Mesenchymal stem cell (in vitro differentiated cells and primary cell): ENCODE results near the gene CDK3.
A peak's percentile ranks its signal among the peaks of the same experiment; 100 is the strongest.

Experiments
- DNase-seq: peaks from one replicate; pipeline ENCODE4 v3.0.0-alpha.2; 2013
- H2AFZ ChIP-seq: one replicate; pipeline ENCODE4 v1.6.1; 2013; ENCODE audit warnings: low read depth, mild to moderate bottlenecking, control low read depth, inconsistent platforms, low read length, moderate library complexity
- H2AK5ac ChIP-seq: 2 replicates; pipeline ENCODE4 v1.6.1; 2013; ENCODE audit warnings: low read length, moderate library complexity, mild to moderate bottlenecking, inconsistent platforms; ENCODE audit not compliant: severe bottlenecking
- H2BK120ac ChIP-seq: one replicate; pipeline ENCODE4 v1.6.1; 2013; ENCODE audit warnings: low read depth, mild to moderate bottlenecking, inconsistent platforms, low read length, moderate library complexity
- H2BK12ac ChIP-seq, 2 experiments: one replicate each; pipeline ENCODE4 v1.6.1; 2013; ENCODE audit warnings: inconsistent platforms in 2 of 2, low read length in 2 of 2, mild to moderate bottlenecking in 2 of 2, moderate library complexity in 2 of 2, control low read depth in 1 of 2
- H2BK15ac ChIP-seq: one replicate; pipeline ENCODE4 v1.6.1; 2013; ENCODE audit warnings: mild to moderate bottlenecking, low read depth, inconsistent platforms; ENCODE audit not compliant: poor library complexity, severe bottlenecking
- H2BK5ac ChIP-seq: 2 replicates; pipeline ENCODE4 v1.6.1; 2013; ENCODE audit warnings: low read depth, mild to moderate bottlenecking, low read length, control low read depth, inconsistent platforms; ENCODE audit not compliant: poor library complexity, severe bottlenecking
- H3K14ac ChIP-seq, 2 experiments: one replicate each; pipeline ENCODE4 v1.6.1; 2013; ENCODE audit warnings: inconsistent platforms in 2 of 2, low read length in 2 of 2, control low read depth in 1 of 2, mild to moderate bottlenecking in 1 of 2, moderate library complexity in 1 of 2
- H3K18ac ChIP-seq, 2 experiments: one replicate each; pipeline ENCODE4 v1.6.1; 2013; ENCODE audit warnings: inconsistent platforms in 2 of 2, low read length in 2 of 2, control low read depth in 1 of 2, low read depth in 1 of 2, mild to moderate bottlenecking in 1 of 2
- H3K23ac ChIP-seq, 2 experiments: one replicate each; pipeline ENCODE4 v1.6.1; 2013; ENCODE audit warnings: inconsistent platforms in 2 of 2, low read length in 2 of 2, mild to moderate bottlenecking in 2 of 2, moderate library complexity in 2 of 2, control low read depth in 1 of 2
- H3K27ac ChIP-seq: 2 replicates; pipeline ENCODE4 v1.5.1; 2013; ENCODE audit warnings: mild to moderate bottlenecking, moderate library complexity, low read length, control low read depth, inconsistent platforms; ENCODE audit not compliant: poor library complexity, severe bottlenecking
- H3K27me3 ChIP-seq, 2 experiments: 2 replicates each; pipeline versions ENCODE4 v1.6.1 to v1.7.0; 2013; ENCODE audit warnings: low read length in 2 of 2, mild to moderate bottlenecking in 2 of 2, moderate library complexity in 2 of 2, control low read depth in 1 of 2, inconsistent platforms in 1 of 2; ENCODE audit not compliant: control insufficient read depth in 1 of 2, insufficient read depth in 1 of 2
- H3K36me3 ChIP-seq, 2 experiments: 2 replicates each; pipeline versions ENCODE4 v1.6.1 to v1.7.0; 2013; ENCODE audit warnings: low read length in 2 of 2, control low read depth in 1 of 2, inconsistent platforms in 1 of 2, low read depth in 1 of 2, mild to moderate bottlenecking in 1 of 2; ENCODE audit not compliant: insufficient read depth in 2 of 2, control insufficient read depth in 1 of 2
- H3K4ac ChIP-seq, 2 experiments: one replicate each; pipeline ENCODE4 v1.6.1; 2013; ENCODE audit warnings: inconsistent platforms in 2 of 2, low read length in 2 of 2, mild to moderate bottlenecking in 2 of 2, moderate library complexity in 2 of 2, control low read depth in 1 of 2, low read depth in 1 of 2
- H3K4me1 ChIP-seq: 2 replicates; pipeline ENCODE4 v1.6.1; 2013; ENCODE audit warnings: low read depth, low read length, control low read depth; ENCODE audit not compliant: control insufficient read depth, insufficient read depth
- H3K4me2 ChIP-seq: 2 replicates; pipeline ENCODE4 v1.6.1; 2013; ENCODE audit warnings: low read length, mild to moderate bottlenecking, inconsistent platforms; ENCODE audit not compliant: poor library complexity, severe bottlenecking
- H3K4me3 ChIP-seq, 2 experiments: 2 replicates each; pipeline versions ENCODE4 v1.5.1 to v1.7.0; 2013; ENCODE audit warnings: low read length in 2 of 2, mild to moderate bottlenecking in 2 of 2, control low read depth in 1 of 2, low read depth in 1 of 2; ENCODE audit not compliant: insufficient read depth in 1 of 2
- H3K79me1 ChIP-seq: replicated peaks from 2 replicates; pipeline ENCODE4 v1.6.1; 2013; ENCODE audit warnings: mild to moderate bottlenecking, control low read depth, low read length, inconsistent platforms; ENCODE audit not compliant: poor library complexity, severe bottlenecking
- H3K9ac ChIP-seq: 2 replicates; pipeline ENCODE4 v1.7.0; 2013; ENCODE audit warnings: mild to moderate bottlenecking, low read length, moderate library complexity
- H3K9me3 ChIP-seq: 2 replicates; pipeline ENCODE4 v1.7.0; 2013; ENCODE audit warnings: mild to moderate bottlenecking, low read length; ENCODE audit not compliant: control insufficient read depth
- H4K8ac ChIP-seq: one replicate; pipeline ENCODE4 v1.6.1; 2013; ENCODE audit warnings: inconsistent platforms, mild to moderate bottlenecking, low read length, moderate library complexity
- H4K91ac ChIP-seq: one replicate; pipeline ENCODE4 v1.6.1; 2013; ENCODE audit warnings: mild to moderate bottlenecking, low read length, inconsistent platforms
- WGBS: methylation state at CpG from one replicate; pipeline ENCODE4 v1.1.7; 2013; ENCODE audit warnings: mixed read lengths; 5-methylcytosine and 5-hydroxymethylcytosine counted together

CDK3 gene

DNA sequence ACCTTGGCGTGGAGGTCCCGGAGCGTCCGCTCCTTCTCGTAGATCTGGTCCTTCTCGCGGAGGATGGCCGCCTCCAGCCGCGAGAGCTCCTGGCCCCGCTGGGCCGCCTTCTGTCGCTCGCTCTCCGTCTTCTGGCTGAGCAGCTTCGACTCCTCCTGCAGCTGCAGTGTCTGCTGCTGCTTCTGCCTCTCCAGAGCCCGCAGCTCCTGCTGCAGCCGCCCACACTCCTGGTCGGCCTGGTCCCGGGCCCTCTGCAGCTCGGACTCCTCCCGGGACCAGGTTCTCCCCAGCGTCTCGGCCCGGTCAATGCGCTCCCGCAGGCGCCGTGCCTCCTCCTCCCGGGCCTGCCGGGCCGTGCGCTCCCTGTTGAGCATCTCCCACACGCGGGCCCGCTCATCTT lies 7.6 kb downstream of the CDK3 start:
- Histone ChIP-seq H3K79me1 (no peaks in the 10 kb centered on the region), H3K4me1 (peaks cover 14% of the 10 kb centered on the region), H3K27ac (no peak overlapping the region), H4K91ac (no peak overlapping the region), H2BK120ac (no peak overlapping the region), H3K27me3 (peaks cover 0 to 22% of the 10 kb centered on the region in 2 experiments), H4K8ac (no peak overlapping the region), H3K9ac (no peak overlapping the region), H3K36me3 (peaks cover 0 to 27% of the 10 kb centered on the region in 2 experiments), H2AK5ac (no peak overlapping the region), H3K4me3 (no peak overlapping the region), H3K23ac (no peak overlapping the region), H2BK15ac (no peak overlapping the region), H3K18ac (no peak overlapping the region), H3K4me2 (no peak overlapping the region), H2BK12ac (no peak overlapping the region), H2AFZ (no peak overlapping the region), H3K4ac (peak overlapping the region in 1 of 2 experiments; percentile 9), H3K14ac (no peak overlapping the region), H2BK5ac (no peak overlapping the region), H3K9me3 (no peaks in the 10 kb centered on the region)
- no peak for DNase-seq
- WGBS, result 95% methylated on average over 36 of the region's 36 CpGs

GRCh38 chr17:76008630-76009425 lies 8.2 kb downstream of the CDK3 start:
- H3K27ac ChIP-seq, result no peak overlapping the region
- no peak overlapping the region for H3K4me3 ChIP-seq
- DNase-seq, result no peak
- H2BK12ac ChIP-seq, result no peak overlapping the region
- peaks cover 0 to 25% of the 10 kb centered on the region in 2 experiments for H3K36me3 ChIP-seq
- 95% methylated on average over 56 of the region's 56 CpGs for WGBS
- H2AK5ac ChIP-seq, result no peak overlapping the region
- no peak overlapping the region for H3K14ac ChIP-seq
- no peak overlapping the region for H4K91ac ChIP-seq
- no peak overlapping the region for H2BK15ac ChIP-seq
- no peak overlapping the region for H3K4ac ChIP-seq
- no peak overlapping the region for H3K9ac ChIP-seq
- H2AFZ ChIP-seq, result no peak overlapping the region
- no peaks in the 10 kb centered on the region for H3K9me3 ChIP-seq
- no peak overlapping the region for H3K4me2 ChIP-seq
- peaks cover 0 to 26% of the 10 kb centered on the region in 2 experiments for H3K27me3 ChIP-seq
- H3K4me1 ChIP-seq, result peaks cover 19% of the 10 kb centered on the region
- H3K18ac ChIP-seq, result no peak overlapping the region
- no peak overlapping the region for H2BK5ac ChIP-seq
- no peak overlapping the region for H4K8ac ChIP-seq
- no peak overlapping the region for H2BK120ac ChIP-seq
- no peaks in the 10 kb centered on the region for H3K79me1 ChIP-seq
- H3K23ac ChIP-seq, result no peak overlapping the region

DNA sequence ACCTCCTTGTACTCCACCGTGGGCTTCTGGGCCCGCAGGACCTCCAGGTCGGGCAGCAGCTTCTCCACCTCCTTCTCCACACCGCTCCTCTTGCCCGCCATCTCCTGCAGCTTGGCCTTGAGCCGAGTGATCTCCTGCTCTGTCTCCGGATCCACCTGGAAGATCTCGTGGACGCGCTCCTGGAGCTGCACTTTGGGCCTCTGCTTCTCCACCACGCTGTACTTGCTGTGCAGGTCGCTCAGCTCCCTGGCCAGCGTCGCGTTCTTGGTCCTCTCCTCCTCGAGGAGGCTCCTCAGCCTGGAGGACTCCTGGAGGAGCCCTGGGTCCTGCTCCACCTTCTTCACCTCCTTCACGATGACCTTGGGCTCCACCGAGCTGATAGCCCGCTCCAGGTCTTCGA lies 8.8 kb downstream of the CDK3 start:
- peaks cover 0 to 29% of the 10 kb centered on the region in 2 experiments for H3K27me3 ChIP-seq

DNA sequence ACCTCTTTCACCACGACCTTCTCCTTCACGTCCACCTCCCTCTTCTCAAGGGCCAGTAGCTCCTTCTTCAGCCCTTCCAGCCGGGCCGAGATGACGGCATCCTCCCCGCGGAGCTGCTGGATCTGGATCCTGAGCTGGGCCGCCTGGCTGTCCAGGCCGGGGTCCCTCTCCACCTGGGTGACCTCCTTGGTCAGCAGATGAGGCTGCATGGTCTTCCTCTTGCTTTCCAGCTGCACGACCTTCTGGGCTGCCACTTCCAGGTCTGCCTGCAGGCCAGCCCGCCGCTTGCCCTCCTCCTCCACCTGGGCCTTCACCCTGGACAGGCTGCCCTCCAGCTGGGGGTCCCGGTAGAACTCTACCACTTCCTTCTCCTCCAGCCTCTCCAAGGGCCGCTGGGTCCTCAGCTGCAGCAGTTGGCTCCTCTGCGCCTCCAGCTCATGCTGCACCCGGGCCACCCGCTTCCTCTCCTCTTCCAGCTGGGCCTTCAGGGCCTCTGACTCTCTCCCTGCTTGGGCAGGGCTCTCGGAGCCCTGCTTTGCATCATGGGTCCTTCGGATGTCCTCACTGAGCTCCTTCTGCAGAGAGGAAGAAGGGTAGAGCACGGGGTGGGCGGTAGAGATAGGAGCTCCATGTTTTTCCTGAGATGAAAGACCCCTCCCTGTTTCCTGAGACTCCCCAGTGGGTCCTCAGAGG lies 9.5 kb downstream of the CDK3 start:
- no peak overlapping the region for H2BK120ac ChIP-seq
- H2AK5ac ChIP-seq, result no peak overlapping the region
- 91% methylated on average over 21 of the region's 21 CpGs for WGBS
- H3K27me3 ChIP-seq, result peaks cover 0 to 35% of the 10 kb centered on the region in 2 experiments
- H3K9ac ChIP-seq, result no peak overlapping the region
- H3K79me1 ChIP-seq, result no peaks in the 10 kb centered on the region
- H3K4me2 ChIP-seq, result no peak overlapping the region
- peaks cover 16% of the 10 kb centered on the region for H3K4me1 ChIP-seq
- H3K23ac ChIP-seq, result no peak overlapping the region
- no peak overlapping the region for H3K14ac ChIP-seq
- H4K91ac ChIP-seq, result no peak overlapping the region
- no peak overlapping the region for H2BK5ac ChIP-seq
- DNase-seq, result no peak
- peaks cover 0 to 19% of the 10 kb centered on the region in 2 experiments for H3K36me3 ChIP-seq
- no peak overlapping the region for H3K18ac ChIP-seq
- no peak overlapping the region for H3K4ac ChIP-seq
- no peak overlapping the region for H2BK15ac ChIP-seq
- H2AFZ ChIP-seq, result no peak overlapping the region
- H3K27ac ChIP-seq, result no peak overlapping the region
- H4K8ac ChIP-seq, result no peak overlapping the region
- no peak overlapping the region for H3K4me3 ChIP-seq
- H2BK12ac ChIP-seq, result no peak overlapping the region
- H3K9me3 ChIP-seq, result no peaks in the 10 kb centered on the region

More for the DNA sequence above, 8.8 kb downstream of the CDK3 start:
- Histone ChIP-seq H2AFZ (no peak overlapping the region), H2BK12ac (no peak overlapping the region), H3K36me3 (peaks cover 0 to 22% of the 10 kb centered on the region in 2 experiments), H2BK15ac (no peak overlapping the region), H3K79me1 (no peaks in the 10 kb centered on the region), H3K9ac (no peak overlapping the region), H3K4ac (no peak overlapping the region), H4K8ac (no peak overlapping the region), H3K14ac (no peak overlapping the region), H3K4me2 (no peak overlapping the region), H3K27ac (no peak overlapping the region), H3K4me3 (no peak overlapping the region), H3K23ac (no peak overlapping the region), H4K91ac (no peak overlapping the region), H3K4me1 (peaks cover 22% of the 10 kb centered on the region), H3K9me3 (no peaks in the 10 kb centered on the region), H2BK5ac (no peak overlapping the region), H3K18ac (no peak overlapping the region), H2AK5ac (no peak overlapping the region), H2BK120ac (no peak overlapping the region)
- DNase-seq, result no peak
- 95% methylated on average over 20 of the region's 20 CpGs for WGBS
